Skeletal muscle cell (primary cell): ENCODE measurements around the gene CALCOCO1.

Experiments used
- DNase-seq: peaks from one replicate; pipeline ENCODE4 v3.0.0-alpha.2; 2010; ENCODE audit warnings: low read depth
- H3K4me3 ChIP-seq: 2 replicates; pipeline ENCODE4 v1.5.1; 2011; ENCODE audit warnings: low read depth, mild to moderate bottlenecking, control low read depth, low read length, moderate library complexity

CALCOCO1 gene

DNA sequence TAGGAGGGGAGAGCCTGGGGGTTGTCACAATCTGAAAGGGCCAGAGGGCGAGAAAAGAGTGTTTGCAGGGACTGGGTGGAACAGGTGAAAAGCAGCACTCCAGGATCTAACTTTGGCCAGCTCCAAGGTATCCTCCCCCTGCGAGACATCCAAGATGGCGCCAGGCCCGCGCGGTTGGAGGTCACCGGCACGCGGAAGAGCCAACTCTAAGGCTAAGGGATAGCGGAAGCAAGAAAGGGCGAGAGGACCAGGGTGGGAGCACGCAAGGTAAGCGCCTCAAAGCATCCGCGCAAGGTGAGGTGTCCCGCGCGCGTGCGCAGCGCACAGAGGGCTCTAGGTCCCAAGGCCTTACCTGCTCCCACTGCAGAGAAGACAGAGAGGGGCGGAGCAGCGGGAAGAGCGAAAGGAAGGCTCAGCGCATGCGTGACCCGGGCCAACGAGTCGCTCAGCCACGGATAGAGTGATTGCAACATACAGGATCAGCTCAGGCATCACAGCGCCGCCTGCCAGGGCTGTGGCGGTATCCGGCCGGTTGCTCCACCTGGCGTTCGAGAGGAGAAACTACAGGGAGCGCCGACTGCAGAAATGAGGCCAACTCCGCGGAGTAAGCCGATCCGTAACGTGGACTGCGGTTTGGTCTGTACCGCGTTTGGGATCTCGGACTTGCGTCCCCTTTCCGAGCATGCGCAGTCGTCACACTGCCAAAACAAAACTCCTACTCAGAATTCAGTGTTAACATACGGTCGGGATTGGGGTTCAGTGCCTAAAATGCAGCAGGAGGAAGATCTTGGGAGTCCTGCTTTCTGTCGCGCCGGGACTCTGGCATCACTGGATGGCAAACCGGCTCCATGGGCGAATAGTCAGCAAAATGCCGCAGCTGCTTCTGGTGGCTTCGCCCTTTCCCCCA, 51.3 kb downstream of the CALCOCO1 start, which contains the start of gene ATP5MC2:
Gene ATP5MC2, minus strand, starts transcription at position 383 of the 907 bp plus-strand sequence. CDS start 3,469 bp downstream, outside the sequence.
- peak within 1 kb of the TSS; percentile 63 for H3K4me3 ChIP-seq
- peak; percentile 95 for DNase-seq

DNA sequence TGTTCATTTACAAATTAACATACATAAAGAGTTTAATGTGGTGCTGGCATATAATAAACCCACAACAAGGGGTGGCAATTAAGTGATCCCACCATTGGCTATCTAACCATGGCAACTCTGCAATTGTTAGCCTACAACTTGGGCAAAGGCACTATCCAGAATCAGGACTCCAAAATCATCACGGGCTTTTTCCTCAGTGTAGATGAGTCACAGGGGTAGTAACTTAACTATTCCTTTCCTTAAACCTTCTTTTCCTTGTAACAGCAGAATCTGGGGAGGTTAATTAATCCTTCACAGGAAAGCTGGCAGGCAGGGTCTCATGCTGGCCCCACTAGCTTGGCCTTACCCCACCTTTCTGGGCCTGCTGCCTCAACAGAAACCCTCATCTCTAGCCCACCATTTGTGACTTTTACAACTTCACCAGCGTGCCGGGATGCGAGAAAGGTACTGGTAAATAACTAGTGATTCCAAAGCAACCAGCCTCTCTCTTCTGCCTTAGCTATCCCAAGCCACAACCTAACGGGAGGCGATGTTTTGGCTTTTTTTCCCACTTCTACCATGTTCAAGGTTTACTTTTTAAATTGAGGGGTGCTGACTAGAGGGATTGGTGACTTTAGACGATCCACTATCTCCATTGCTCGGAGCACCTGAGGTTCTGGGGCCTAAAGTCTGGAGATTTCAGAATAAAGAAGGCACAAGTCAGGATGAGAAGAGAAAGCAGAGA, 52.1 kb downstream of the CALCOCO1 start:
- H3K4me3 ChIP-seq = peak overlapping the region; percentile 63
- no peak for DNase-seq

GRCh38 chr12:53670971-53671370, 56.3 kb downstream of the CALCOCO1 start:
- no peak for DNase-seq
- no peak overlapping the region for H3K4me3 ChIP-seq

DNA sequence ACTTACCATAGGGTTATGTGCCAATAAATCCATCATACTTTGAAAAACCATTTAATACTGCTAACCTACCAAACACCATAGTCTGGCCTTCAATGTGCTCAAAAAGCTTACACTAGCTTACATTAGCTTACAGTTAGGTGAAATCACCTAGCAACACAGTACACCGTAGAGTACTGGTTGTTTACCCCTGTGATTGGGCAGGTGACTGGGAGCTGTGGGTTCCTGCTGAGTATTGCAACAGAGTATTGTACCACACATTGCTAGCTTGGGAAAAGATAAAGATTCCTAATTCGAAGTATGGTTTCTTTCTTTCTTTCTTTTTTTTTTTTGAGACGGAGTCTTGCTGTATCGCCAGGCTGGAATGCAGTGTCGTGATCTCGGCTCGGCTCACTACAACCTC, 56.9 kb downstream of the CALCOCO1 start:
- no peak for DNase-seq

DNA sequence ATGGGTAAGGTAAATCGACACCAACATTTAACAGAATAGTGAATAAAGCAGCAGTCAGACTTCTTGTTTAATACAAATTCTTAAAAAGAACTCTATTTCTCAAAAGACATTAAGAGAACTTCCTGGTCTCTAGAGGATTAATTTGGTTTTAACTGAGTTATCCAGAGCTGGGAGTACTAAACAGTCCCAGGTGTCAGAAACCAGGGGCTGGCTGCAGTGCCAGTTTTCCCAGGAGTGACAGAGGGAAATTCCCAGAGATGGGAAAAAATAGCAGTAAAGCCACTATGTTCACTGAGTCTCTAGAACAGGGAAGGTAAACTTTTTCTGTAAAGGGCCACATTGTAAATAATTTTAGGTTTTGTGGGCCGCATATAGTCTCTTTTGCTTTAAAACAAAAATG, 60.2 kb downstream of the CALCOCO1 start:
- H3K4me3 ChIP-seq = no peak overlapping the region
- DNase-seq = no peak

More for the DNA sequence above, 56.9 kb downstream of the CALCOCO1 start:
- H3K4me3 ChIP-seq = no peak overlapping the region

GRCh38 chr12:53664936-53665335, 62.3 kb downstream of the CALCOCO1 start:
- H3K4me3 ChIP-seq = no peak overlapping the region
- DNase-seq = no peak

DNA sequence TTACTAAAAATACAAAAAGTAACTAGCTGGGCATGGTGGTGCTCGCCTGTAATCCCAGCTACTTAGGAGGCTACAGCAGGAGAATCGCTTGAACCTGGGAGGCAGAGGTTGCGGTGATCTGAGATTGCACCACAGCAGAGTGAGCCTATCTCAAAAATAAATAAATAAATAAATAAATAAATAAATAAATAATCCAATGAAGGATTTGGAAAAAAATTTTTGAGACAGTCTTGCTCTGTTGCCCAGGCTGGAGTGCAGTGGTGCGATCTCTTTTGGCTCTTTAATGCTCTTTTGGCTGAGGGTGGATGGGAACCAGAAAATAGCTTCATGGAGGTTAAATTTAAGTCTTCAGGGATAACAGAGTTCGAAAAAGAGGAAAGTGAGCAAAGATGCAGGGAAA, 63.1 kb downstream of the CALCOCO1 start:
- no peak for DNase-seq

GRCh38 chr12:53660041-53660440, 67.2 kb downstream of the CALCOCO1 start:
- no peak for DNase-seq
- H3K4me3 ChIP-seq = no peak overlapping the region

More for the DNA sequence above, 63.1 kb downstream of the CALCOCO1 start:
- H3K4me3 ChIP-seq = no peak overlapping the region

- no peak overlapping the region for H3K4me3 ChIP-seq
These were observed 67.7 kb downstream of the CALCOCO1 start for GRCh38 chr12:53659571-53659981.

DNA sequence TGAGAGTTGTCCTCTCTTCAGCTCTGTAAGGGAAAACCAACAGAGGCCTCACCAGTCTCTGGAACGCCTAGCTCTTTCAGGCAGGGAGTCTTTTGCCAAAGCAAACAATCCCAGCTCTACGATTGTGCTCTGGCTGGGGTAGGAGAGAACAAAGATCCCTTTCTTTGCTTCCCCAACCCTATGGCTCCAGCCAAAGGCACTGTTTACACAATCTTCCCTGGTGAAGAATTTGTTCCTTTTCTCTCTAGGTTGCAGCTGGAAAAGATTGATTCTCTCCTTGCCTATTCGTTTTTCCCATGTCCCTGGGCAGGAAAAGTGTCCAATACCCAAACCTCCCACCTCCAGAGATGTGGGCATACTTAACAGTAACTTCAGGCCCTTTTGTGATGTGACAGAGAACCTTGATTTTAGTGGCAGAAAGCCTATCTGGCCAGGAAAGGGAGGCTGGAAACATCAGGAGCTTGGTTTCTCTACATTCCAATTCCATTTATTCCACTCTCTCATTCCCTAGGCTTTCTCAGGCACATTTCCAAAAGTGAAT, 68.2 kb downstream of the CALCOCO1 start:
- H3K4me3 ChIP-seq = no peak overlapping the region
- DNase-seq = peak; percentile 73

More at GRCh38 chr12:53659571-53659981, 67.7 kb downstream of the CALCOCO1 start:
- no peak for DNase-seq
